HCT116 (cell line): Measurements from ENCODE around the gene TTLL5. TPM values are rescaled to one million over a fixed set of nuclear protein-coding genes. Genes with fewer than 3 reads are reported as not detected.

Experiments
- ATAC-seq: fragments of 200-7000 bp; cut with Tn5 transposase; 2 replicates; pipeline ENCODE4 v1.9.1; 2020; ENCODE audit warnings: mild to moderate bottlenecking, moderate library complexity
- BruUV-seq: library from RNA; stranded (reverse); fragments of 400-500 nt; replicated peaks from 2 replicates; lab custom pipeline; 2021; lab: Mats Ljungman, UMichigan
- CTCF ChIA-PET: fragments of 300-600 bp; sonication (Branson Sonifier 250); formaldehyde crosslinking; loops from one replicate; lab custom pipeline; 2021; ENCODE audit warnings: antibody characterized with exemption; lab: Charles Lee
- POLR2A ChIA-PET: fragments of 300-600, 350-600 bp; sonication (Branson Sonifier 250); formaldehyde crosslinking; loops from one replicate; lab custom pipeline; 2021; ENCODE audit warnings: antibody characterized with exemption; lab: Charles Lee
- RAD21 ChIA-PET, 2 experiments: fragments of 300-600 bp; sonication (Branson Sonifier 250); formaldehyde crosslinking; loops; one replicate each; lab custom pipeline; 2023; ENCODE audit warnings: low total read pairs in 2 of 2; ENCODE audit not compliant: uncharacterized antibody in 2 of 2, unreplicated experiment in 2 of 2, low non-redundant PET in 1 of 2; lab: Charles Lee
- DNase-seq: peaks from one replicate; pipeline ENCODE4 v3.0.0-alpha.2; 2010; ENCODE audit warnings: low read depth, low spot score
- H2AFZ ChIP-seq: fragments of 200-600 bp; shearing (Covaris generic), sonication (generic); 2 replicates; pipeline ENCODE4 v1.6.1; 2017; ENCODE audit warnings: low read depth, mixed run types, mixed read lengths, antibody characterized with exemption, low read length; ENCODE audit not compliant: poor library complexity, severe bottlenecking
- H3K27ac ChIP-seq: 2 replicates; pipeline ENCODE4 v1.5.1; 2012; ENCODE audit warnings: low read depth, low read length
- H3K27me3 ChIP-seq: fragments of 200-600 bp; sonication (generic); 2 replicates; pipeline ENCODE4 v1.6.1; 2016; ENCODE audit warnings: mixed run types, low read length, mixed read lengths; ENCODE audit not compliant: insufficient read depth
- H3K36me3 ChIP-seq, 2 experiments: fragments of 200-500 bp in 1 of 2; fragments of 200-600 bp in 1 of 2; sonication (Bioruptor generic) in 1 of 2; sonication (generic) in 1 of 2; 2 replicates each; pipeline versions ENCODE4 v1.5.1 to v1.6.1; 2014 to 2016; ENCODE audit warnings: low read length in 2 of 2, inconsistent platforms in 1 of 2, mixed read lengths in 1 of 2, mixed run types in 1 of 2; ENCODE audit not compliant: insufficient read depth in 2 of 2, control insufficient read depth in 1 of 2
- H3K4me1 ChIP-seq, 2 experiments: fragments of 200-600 bp in 1 of 2; sonication (generic) in 1 of 2; 2 replicates each; pipeline versions ENCODE4 v1.5.1 to v1.6.1; 2012 to 2017; ENCODE audit warnings: low read length in 2 of 2, inconsistent platforms in 1 of 2, mild to moderate bottlenecking in 1 of 2, mixed read lengths in 1 of 2, mixed run types in 1 of 2, moderate library complexity in 1 of 2; ENCODE audit not compliant: insufficient read depth in 2 of 2, control insufficient read depth in 1 of 2
- H3K4me2 ChIP-seq: fragments of 200-600 bp; sonication (generic); 2 replicates; pipeline ENCODE4 v1.6.1; 2017; ENCODE audit warnings: mixed run types, low read length, mixed read lengths
- H3K4me3 ChIP-seq, 2 experiments: fragments of 200-600 bp in 1 of 2; sonication (generic) in 1 of 2; replicated peaks in 1 of 2; 2 replicates each; pipeline ENCODE4 v1.5.1; 2011 to 2016; ENCODE audit warnings: low read length in 2 of 2, control low read depth in 1 of 2, low read depth in 1 of 2, mild to moderate bottlenecking in 1 of 2, mixed read lengths in 1 of 2, mixed run types in 1 of 2
- H3K79me2 ChIP-seq: fragments of 200-600 bp; sonication (generic); 2 replicates; pipeline ENCODE4 v1.6.1; 2017; ENCODE audit warnings: mild to moderate bottlenecking, mixed run types, low read length, moderate library complexity, mixed read lengths; ENCODE audit not compliant: insufficient read depth
- H3K9ac ChIP-seq: fragments of 200-600 bp; sonication (generic); 2 replicates; pipeline ENCODE4 v1.6.1; 2016; ENCODE audit warnings: low read length, mixed read lengths
- H3K9me2 ChIP-seq: fragments of 200-600 bp; sonication (generic), shearing (Covaris generic); 2 replicates; pipeline ENCODE4 v1.6.1; 2017; ENCODE audit warnings: mixed run types, mild to moderate bottlenecking, moderate library complexity; ENCODE audit not compliant: insufficient read depth
- H3K9me3 ChIP-seq, 2 experiments: fragments of 200-500 bp in 1 of 2; fragments of 200-600 bp in 1 of 2; sonication (Bioruptor generic) in 1 of 2; sonication (generic) in 1 of 2; 2 replicates each; pipeline ENCODE4 v1.6.1; 2014 to 2017; ENCODE audit warnings: low read length in 2 of 2, mixed read lengths in 2 of 2, inconsistent platforms in 1 of 2, low read depth in 1 of 2, mild to moderate bottlenecking in 1 of 2, mixed run types in 1 of 2, moderate library complexity in 1 of 2; ENCODE audit not compliant: control insufficient read depth in 1 of 2, insufficient read depth in 1 of 2
- H4K20me1 ChIP-seq: fragments of 200-600 bp; sonication (generic), shearing (Covaris generic); 2 replicates; pipeline ENCODE4 v1.6.1; 2017; ENCODE audit warnings: mixed run types, mild to moderate bottlenecking, moderate library complexity; ENCODE audit not compliant: insufficient read depth
- ATF3 ChIP-seq: IDR thresholded peaks from 2 replicates; pipeline ENCODE4 v1.6.1; 2012
- CBX3 ChIP-seq: IDR thresholded peaks from 2 replicates; pipeline ENCODE4 v1.6.1; 2012; ENCODE audit warnings: low read depth
- CEBPB ChIP-seq: IDR thresholded peaks from 2 replicates; pipeline ENCODE4 v1.6.1; 2012; ENCODE audit warnings: low read depth
- EGR1 ChIP-seq: IDR thresholded peaks from 2 replicates; pipeline ENCODE4 v1.6.1; 2012; ENCODE audit warnings: low read depth
- ELF1 ChIP-seq: IDR thresholded peaks from 2 replicates; pipeline ENCODE4 v1.6.1; 2012; ENCODE audit warnings: low read depth, borderline replicate concordance
- FOSL1 ChIP-seq: IDR thresholded peaks from 2 replicates; pipeline ENCODE4 v1.6.1; 2012; ENCODE audit warnings: low read depth
- JUND ChIP-seq: IDR thresholded peaks from 2 replicates; pipeline ENCODE4 v1.6.1; 2012
- POLR2A ChIP-seq: IDR thresholded peaks from 2 replicates; pipeline ENCODE4 v1.7.0; 2011; ENCODE audit warnings: borderline replicate concordance; ENCODE audit not compliant: insufficient read depth, insufficient read length; ENCODE audit errors: extremely low read depth
- POLR2AphosphoS5 ChIP-seq: IDR thresholded peaks from 2 replicates; pipeline ENCODE4 v1.6.1; 2011; ENCODE audit warnings: mild to moderate bottlenecking, low read depth, low read length, moderate library complexity
- RAD21 ChIP-seq: IDR thresholded peaks from 2 replicates; pipeline ENCODE4 v1.6.1; 2012; ENCODE audit warnings: low read depth, mild to moderate bottlenecking
- SIN3A ChIP-seq: IDR thresholded peaks from 2 replicates; pipeline ENCODE4 v1.6.1; 2012; ENCODE audit warnings: low read depth
- SP1 ChIP-seq: IDR thresholded peaks from 2 replicates; pipeline ENCODE4 v1.6.1; 2012; ENCODE audit warnings: low read depth
- SRF ChIP-seq: IDR thresholded peaks from 2 replicates; pipeline ENCODE4 v1.6.1; 2012; ENCODE audit warnings: low read depth
- TCF7L2 ChIP-seq: IDR thresholded peaks from 2 replicates; pipeline ENCODE4 v1.7.0; 2011; ENCODE audit warnings: borderline replicate concordance, inconsistent platforms; ENCODE audit not compliant: insufficient read depth, insufficient read length; ENCODE audit errors: extremely low read depth
- ZFX ChIP-seq: fragments of 450-650 bp; IDR thresholded peaks from 2 replicates; pipeline ENCODE4 v1.6.1; 2017
- ZNF274 ChIP-seq: fragments of 200-500 bp; sonication (Bioruptor generic); IDR thresholded peaks from 2 replicates; pipeline ENCODE4 v1.6.1; 2014; ENCODE audit warnings: mild to moderate bottlenecking, low read depth, low read length, inconsistent platforms
- intact Hi-C: fragments of 100-400 bp; cut with micrococcal nuclease; formaldehyde crosslinking; loops from 2 replicates; pipeline ENCODE4 v1.10.0; 2022
- total RNA-seq: library from RNA; stranded (reverse); gene quantifications from one replicate; pipeline ENCODE4 v1.2.1, GENCODE V29; 2021; ENCODE audit not compliant: unreplicated experiment
- TF ChIP-seq, protein P1 (sequence below): IDR thresholded peaks from 2 replicates; pipeline ENCODE4 v1.6.1; 2011; ENCODE audit warnings: mild to moderate bottlenecking, low read length, moderate library complexity; ENCODE audit not compliant: insufficient replicate concordance; ENCODE audit errors: extremely low read depth
- TF ChIP-seq, protein P2 (sequence below), 3 experiments: fragments of 200-600 bp in 1 of 3; sonication (generic) in 1 of 3; IDR thresholded peaks in 2 of 3; conservative IDR thresholded peaks in 1 of 3; 2 replicates each; pipeline ENCODE4 v1.5.1; 2012 to 2017; ENCODE audit warnings: low read depth in 2 of 3, low read length in 2 of 3, antibody characterized with exemption in 1 of 3, borderline replicate concordance in 1 of 3, control low read depth in 1 of 3, mild to moderate bottlenecking in 1 of 3, mixed read lengths in 1 of 3, mixed run types in 1 of 3, moderate library complexity in 1 of 3; ENCODE audit not compliant: insufficient read depth in 1 of 3
- TF ChIP-seq, protein P3 (sequence below): IDR thresholded peaks from 2 replicates; pipeline ENCODE4 v1.6.1; 2012; ENCODE audit warnings: low read depth

The TTLL5 gene
- total RNA-seq, 1 experiment from 2014 or later, result 26.2 TPM

DNA sequence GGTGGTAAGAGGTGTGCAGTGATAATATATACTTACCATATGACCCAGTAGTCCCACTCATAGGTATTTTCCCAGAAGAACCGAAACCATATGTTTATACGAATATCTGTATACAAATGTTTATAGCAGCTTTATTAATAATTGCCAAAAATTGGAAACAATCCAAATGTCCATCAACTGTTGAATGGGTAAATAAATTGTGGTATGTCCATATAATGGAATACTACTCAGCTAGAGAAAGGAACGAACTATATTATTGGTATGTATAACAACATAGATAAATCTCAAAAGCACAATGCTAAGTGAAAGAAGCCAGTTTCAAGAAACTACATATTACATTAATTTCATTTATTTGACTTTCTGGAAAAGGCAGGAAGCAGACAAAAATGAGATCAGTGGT is 66.1 kb downstream of the TTLL5 start:
- ChIA-PET CTCF (no interaction called here), POLR2A (interaction anchor here (0.6 kb wide), 1 partner anchor 259 kb away, joined by 3 read pairs; no protein-coding TSS in a partner anchor), RAD21 (no interaction called here)
- Histone ChIP-seq H2AFZ (no peak overlapping the region), H3K9me2 (no peaks in the 10 kb centered on the region), H3K36me3 (peaks cover 0 to 12% of the 10 kb centered on the region in 2 experiments; a peak in 1 of 4 replicates), H3K9me3 (no peaks in the 10 kb centered on the region), H4K20me1 (no peaks in the 10 kb centered on the region), H3K27me3 (no peaks in the 10 kb centered on the region), H3K9ac (no peak overlapping the region), H3K4me1 (no peaks in the 10 kb centered on the region), H3K4me2 (no peak overlapping the region), H3K4me3 (no peak overlapping the region), H3K27ac (no peak overlapping the region), H3K79me2 (no peaks in the 10 kb centered on the region)
- DNase-seq (no peak), ATAC-seq (no peak)
- intact Hi-C loops, result no loop called here
- BruUV-seq, result no TSS peak
- TF ChIP-seq ATF3 (no peak), TCF7L2 (no peak), ZFX (no peak), RAD21 (no peak), ELF1 (no peak), CBX3 (no peak), SIN3A (no peak), CEBPB (no peak), SRF (no peak), ZNF274 (no peak), FOSL1 (no peak), JUND (no peak), POLR2AphosphoS5 (no peak), POLR2A (no peak), EGR1 (no peak), SP1 (no peak)
- TF ChIP-seq, protein P1, sequence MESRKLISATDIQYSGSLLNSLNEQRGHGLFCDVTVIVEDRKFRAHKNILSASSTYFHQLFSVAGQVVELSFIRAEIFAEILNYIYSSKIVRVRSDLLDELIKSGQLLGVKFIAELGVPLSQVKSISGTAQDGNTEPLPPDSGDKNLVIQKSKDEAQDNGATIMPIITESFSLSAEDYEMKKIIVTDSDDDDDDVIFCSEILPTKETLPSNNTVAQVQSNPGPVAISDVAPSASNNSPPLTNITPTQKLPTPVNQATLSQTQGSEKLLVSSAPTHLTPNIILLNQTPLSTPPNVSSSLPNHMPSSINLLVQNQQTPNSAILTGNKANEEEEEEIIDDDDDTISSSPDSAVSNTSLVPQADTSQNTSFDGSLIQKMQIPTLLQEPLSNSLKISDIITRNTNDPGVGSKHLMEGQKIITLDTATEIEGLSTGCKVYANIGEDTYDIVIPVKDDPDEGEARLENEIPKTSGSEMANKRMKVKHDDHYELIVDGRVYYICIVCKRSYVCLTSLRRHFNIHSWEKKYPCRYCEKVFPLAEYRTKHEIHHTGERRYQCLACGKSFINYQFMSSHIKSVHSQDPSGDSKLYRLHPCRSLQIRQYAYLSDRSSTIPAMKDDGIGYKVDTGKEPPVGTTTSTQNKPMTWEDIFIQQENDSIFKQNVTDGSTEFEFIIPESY, result no peak
- TF ChIP-seq, protein P2, sequence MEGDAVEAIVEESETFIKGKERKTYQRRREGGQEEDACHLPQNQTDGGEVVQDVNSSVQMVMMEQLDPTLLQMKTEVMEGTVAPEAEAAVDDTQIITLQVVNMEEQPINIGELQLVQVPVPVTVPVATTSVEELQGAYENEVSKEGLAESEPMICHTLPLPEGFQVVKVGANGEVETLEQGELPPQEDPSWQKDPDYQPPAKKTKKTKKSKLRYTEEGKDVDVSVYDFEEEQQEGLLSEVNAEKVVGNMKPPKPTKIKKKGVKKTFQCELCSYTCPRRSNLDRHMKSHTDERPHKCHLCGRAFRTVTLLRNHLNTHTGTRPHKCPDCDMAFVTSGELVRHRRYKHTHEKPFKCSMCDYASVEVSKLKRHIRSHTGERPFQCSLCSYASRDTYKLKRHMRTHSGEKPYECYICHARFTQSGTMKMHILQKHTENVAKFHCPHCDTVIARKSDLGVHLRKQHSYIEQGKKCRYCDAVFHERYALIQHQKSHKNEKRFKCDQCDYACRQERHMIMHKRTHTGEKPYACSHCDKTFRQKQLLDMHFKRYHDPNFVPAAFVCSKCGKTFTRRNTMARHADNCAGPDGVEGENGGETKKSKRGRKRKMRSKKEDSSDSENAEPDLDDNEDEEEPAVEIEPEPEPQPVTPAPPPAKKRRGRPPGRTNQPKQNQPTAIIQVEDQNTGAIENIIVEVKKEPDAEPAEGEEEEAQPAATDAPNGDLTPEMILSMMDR (IDR thresholded peaks at IDR 0.05 in 2 of 3, conservative IDR thresholded peaks at IDR 0.05 in 1 of 3; ENCODE audit: borderline replicate concordance in 1 of 3, insufficient read depth in 1 of 3, low read depth in 2 of 3, low read length in 2 of 3), result no peak
- TF ChIP-seq, protein P3, sequence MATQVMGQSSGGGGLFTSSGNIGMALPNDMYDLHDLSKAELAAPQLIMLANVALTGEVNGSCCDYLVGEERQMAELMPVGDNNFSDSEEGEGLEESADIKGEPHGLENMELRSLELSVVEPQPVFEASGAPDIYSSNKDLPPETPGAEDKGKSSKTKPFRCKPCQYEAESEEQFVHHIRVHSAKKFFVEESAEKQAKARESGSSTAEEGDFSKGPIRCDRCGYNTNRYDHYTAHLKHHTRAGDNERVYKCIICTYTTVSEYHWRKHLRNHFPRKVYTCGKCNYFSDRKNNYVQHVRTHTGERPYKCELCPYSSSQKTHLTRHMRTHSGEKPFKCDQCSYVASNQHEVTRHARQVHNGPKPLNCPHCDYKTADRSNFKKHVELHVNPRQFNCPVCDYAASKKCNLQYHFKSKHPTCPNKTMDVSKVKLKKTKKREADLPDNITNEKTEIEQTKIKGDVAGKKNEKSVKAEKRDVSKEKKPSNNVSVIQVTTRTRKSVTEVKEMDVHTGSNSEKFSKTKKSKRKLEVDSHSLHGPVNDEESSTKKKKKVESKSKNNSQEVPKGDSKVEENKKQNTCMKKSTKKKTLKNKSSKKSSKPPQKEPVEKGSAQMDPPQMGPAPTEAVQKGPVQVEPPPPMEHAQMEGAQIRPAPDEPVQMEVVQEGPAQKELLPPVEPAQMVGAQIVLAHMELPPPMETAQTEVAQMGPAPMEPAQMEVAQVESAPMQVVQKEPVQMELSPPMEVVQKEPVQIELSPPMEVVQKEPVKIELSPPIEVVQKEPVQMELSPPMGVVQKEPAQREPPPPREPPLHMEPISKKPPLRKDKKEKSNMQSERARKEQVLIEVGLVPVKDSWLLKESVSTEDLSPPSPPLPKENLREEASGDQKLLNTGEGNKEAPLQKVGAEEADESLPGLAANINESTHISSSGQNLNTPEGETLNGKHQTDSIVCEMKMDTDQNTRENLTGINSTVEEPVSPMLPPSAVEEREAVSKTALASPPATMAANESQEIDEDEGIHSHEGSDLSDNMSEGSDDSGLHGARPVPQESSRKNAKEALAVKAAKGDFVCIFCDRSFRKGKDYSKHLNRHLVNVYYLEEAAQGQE, result no peak
